NT2/D1 (cell line): ENCODE data around the gene IRF7.
A peak's percentile ranks its signal among the peaks of the same experiment; 100 is the strongest.

ENCODE experiments used
- DNase-seq: peaks from one replicate; pipeline ENCODE4 v3.0.0-alpha.2; 2011; ENCODE audit warnings: low read depth, low spot score
- H3K27me3 ChIP-seq: 2 replicates; pipeline ENCODE4 v1.6.0; 2011; ENCODE audit warnings: mild to moderate bottlenecking; ENCODE audit not compliant: insufficient read length, insufficient read depth
- H3K36me3 ChIP-seq: 2 replicates; pipeline ENCODE4 v1.6.1; 2011; ENCODE audit warnings: mild to moderate bottlenecking, low read length, mixed read lengths; ENCODE audit not compliant: insufficient read depth, insufficient read length
- H3K4me1 ChIP-seq: 2 replicates; pipeline ENCODE4 v1.5.1; 2011; ENCODE audit not compliant: insufficient read depth, insufficient read length
- H3K4me3 ChIP-seq: 2 replicates; pipeline ENCODE4 v1.5.1; 2011; ENCODE audit warnings: low read depth; ENCODE audit not compliant: insufficient read length
- H3K9ac ChIP-seq: 2 replicates; pipeline ENCODE4 v1.6.0; 2011; ENCODE audit warnings: low read depth; ENCODE audit not compliant: insufficient read length
- H3K9me3 ChIP-seq: 2 replicates; pipeline ENCODE4 v1.5.1; 2011; ENCODE audit warnings: mild to moderate bottlenecking, low read length; ENCODE audit not compliant: insufficient read depth
- SUZ12 ChIP-seq: IDR thresholded peaks from 2 replicates; pipeline ENCODE4 v1.6.1; 2011; ENCODE audit not compliant: insufficient read length, insufficient read depth; ENCODE audit errors: extremely low read depth
- YY1 ChIP-seq: IDR thresholded peaks from 2 replicates; pipeline ENCODE4 v1.6.1; 2011; ENCODE audit not compliant: insufficient read length, insufficient read depth
- ZNF274 ChIP-seq: IDR thresholded peaks from 2 replicates; pipeline ENCODE4 v1.6.1; 2011; ENCODE audit warnings: mild to moderate bottlenecking, low read depth, low read length

Gene IRF7

GRCh38 chr11:646214-646613 lies 30.5 kb upstream of the IRF7 start:
- no peak for TF ChIP-seq ZNF274
- TF ChIP-seq YY1, result no peak
- TF ChIP-seq SUZ12, result no peak
- no peaks in the 10 kb centered on the region for H3K27me3 ChIP-seq
- H3K4me1 ChIP-seq, result peaks cover 12% of the 10 kb centered on the region
- H3K9me3 ChIP-seq, result no peaks in the 10 kb centered on the region
- H3K4me3 ChIP-seq, result no peak overlapping the region
- no peak for DNase-seq
- peaks cover 53% of the 10 kb centered on the region for H3K36me3 ChIP-seq
- H3K9ac ChIP-seq, result peak overlapping the region; percentile 0

DNA sequence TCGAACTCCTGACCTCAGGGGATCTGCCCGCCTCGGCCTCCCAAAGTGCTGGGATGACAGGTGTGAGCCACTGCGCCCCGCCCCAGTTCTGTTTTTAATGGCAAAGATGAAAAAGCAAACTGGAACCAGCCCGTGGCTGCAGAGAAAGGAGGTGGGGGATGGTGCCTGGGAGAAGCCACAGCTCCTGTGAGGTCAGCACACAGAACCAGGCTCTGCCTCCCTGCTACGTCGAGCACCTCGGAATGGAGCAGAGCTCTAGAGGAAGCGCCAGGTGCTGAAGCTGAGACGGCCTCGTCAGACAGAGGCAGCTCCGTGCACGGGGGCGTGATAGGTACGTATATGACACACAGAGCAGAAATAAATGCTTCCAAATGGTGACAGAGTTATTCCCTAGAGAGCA lies 29.8 kb upstream of the IRF7 start:
- TF ChIP-seq YY1 (no peak), SUZ12 (no peak), ZNF274 (no peak)
- Histone ChIP-seq H3K9me3 (no peaks in the 10 kb centered on the region), H3K4me3 (no peak overlapping the region), H3K4me1 (peaks cover 19% of the 10 kb centered on the region), H3K27me3 (no peaks in the 10 kb centered on the region), H3K36me3 (peaks cover 56% of the 10 kb centered on the region), H3K9ac (no peak overlapping the region)
- DNase-seq, result no peak

GRCh38 chr11:643849-644738 lies 28.3 kb upstream of the IRF7 start:
- no peak for DNase-seq
- H3K9me3 ChIP-seq, result no peaks in the 10 kb centered on the region
- peaks cover 27% of the 10 kb centered on the region for H3K4me1 ChIP-seq
- TF ChIP-seq YY1 (no peak), ZNF274 (no peak), SUZ12 (no peak)
- H3K27me3 ChIP-seq, result no peaks in the 10 kb centered on the region
- H3K36me3 ChIP-seq, result peaks cover 56% of the 10 kb centered on the region
- no peak overlapping the region for H3K4me3 ChIP-seq
- no peak overlapping the region for H3K9ac ChIP-seq

- Histone ChIP-seq H3K27me3 (no peaks in the 10 kb centered on the region), H3K36me3 (peaks cover 56% of the 10 kb centered on the region), H3K4me3 (no peak overlapping the region), H3K9ac (peak overlapping the region; percentile 56), H3K4me1 (peaks cover 29% of the 10 kb centered on the region), H3K9me3 (no peaks in the 10 kb centered on the region)
- DNase-seq, result no peak
- no peak for TF ChIP-seq YY1
These were observed 27.6 kb upstream of the IRF7 start for GRCh38 chr11:643366-643765.

GRCh38 chr11:641806-642370 lies 26.1 kb upstream of the IRF7 start:
- no peaks in the 10 kb centered on the region for H3K27me3 ChIP-seq
- H3K4me3 ChIP-seq, result no peak overlapping the region
- TF ChIP-seq SUZ12, result no peak
- peaks cover 41% of the 10 kb centered on the region for H3K4me1 ChIP-seq
- DNase-seq, result no peak
- H3K9ac ChIP-seq, result peak overlapping the region; percentile 32
- H3K36me3 ChIP-seq, result peaks cover 56% of the 10 kb centered on the region
- H3K9me3 ChIP-seq, result no peaks in the 10 kb centered on the region

- Histone ChIP-seq H3K27me3 (no peaks in the 10 kb centered on the region), H3K4me3 (no peak overlapping the region)
- no peak for TF ChIP-seq SUZ12
- TF ChIP-seq YY1, result no peak
- TF ChIP-seq ZNF274, result no peak
These were observed 24.4 kb upstream of the IRF7 start for GRCh38 chr11:640021-640706.

DNA sequence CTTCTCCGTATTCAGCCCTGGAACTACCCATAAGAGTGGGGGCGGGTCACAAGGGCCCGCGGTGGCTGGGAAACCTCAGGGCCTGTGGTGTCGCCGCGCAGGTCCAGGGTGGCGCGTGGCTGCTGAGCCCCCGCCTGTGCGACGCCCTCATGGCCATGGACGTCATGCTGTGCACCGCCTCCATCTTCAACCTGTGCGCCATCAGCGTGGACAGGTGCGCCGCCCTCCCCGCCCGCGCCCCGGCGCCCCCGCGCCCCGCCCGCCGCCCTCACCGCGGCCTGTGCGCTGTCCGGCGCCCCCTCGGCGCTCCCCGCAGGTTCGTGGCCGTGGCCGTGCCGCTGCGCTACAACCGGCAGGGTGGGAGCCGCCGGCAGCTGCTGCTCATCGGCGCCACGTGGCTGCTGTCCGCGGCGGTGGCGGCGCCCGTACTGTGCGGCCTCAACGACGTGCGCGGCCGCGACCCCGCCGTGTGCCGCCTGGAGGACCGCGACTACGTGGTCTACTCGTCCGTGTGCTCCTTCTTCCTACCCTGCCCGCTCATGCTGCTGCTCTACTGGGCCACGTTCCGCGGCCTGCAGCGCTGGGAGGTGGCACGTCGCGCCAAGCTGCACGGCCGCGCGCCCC lies 23.7 kb upstream of the IRF7 start:
- Histone ChIP-seq H3K4me1 (peaks cover 40% of the 10 kb centered on the region), H3K27me3 (no peaks in the 10 kb centered on the region), H3K9me3 (no peaks in the 10 kb centered on the region), H3K9ac (peak overlapping the region; percentile 70), H3K36me3 (peaks cover 58% of the 10 kb centered on the region), H3K4me3 (no peak overlapping the region)
- TF ChIP-seq YY1 (no peak), ZNF274 (no peak), SUZ12 (no peak)
- DNase-seq, result no peak

More at GRCh38 chr11:640021-640706, 24.4 kb upstream of the IRF7 start:
- DNase-seq, result no peak
- no peak overlapping the region for H3K9ac ChIP-seq
- peaks cover 40% of the 10 kb centered on the region for H3K4me1 ChIP-seq
- no peaks in the 10 kb centered on the region for H3K9me3 ChIP-seq
- peaks cover 61% of the 10 kb centered on the region for H3K36me3 ChIP-seq
